Breast epithelium (tissue), 3 donors: Measurements from ENCODE around the gene MAP3K5.

Source experiments
- CTCF ChIP-seq, 3 donors: fragments of 450-650 bp; IDR thresholded peaks; one replicate each; pipeline ENCODE4 v1.5.1; 2016 to 2017; ENCODE audit warnings: antibody characterized with exemption in 3 of 3, mild to moderate bottlenecking in 3 of 3, moderate library complexity in 3 of 3
- POLR2AphosphoS5 ChIP-seq, 3 donors: sonication (generic); formaldehyde crosslinking; IDR thresholded peaks; one replicate each; pipeline ENCODE4 v1.6.1; 2017; ENCODE audit warnings: antibody characterized with exemption in 3 of 3

- TF ChIP-seq CTCF (IDR thresholded peaks at IDR 0.05) (no peak), POLR2AphosphoS5 (IDR thresholded peaks at IDR 0.05) (no peak)
Observed at GRCh38 chr6:136766274-136766673, 26.0 kb downstream of the MAP3K5 start.
